DOHH2 (cell line): ENCODE results near the gene SMARCA2.

Experiments used
- H3F3A ChIP-seq: fragments of 200-600 bp; sonication (generic), shearing (Covaris generic); 2 replicates; pipeline ENCODE4 v1.6.0; 2016; ENCODE audit warnings: antibody characterized with exemption, mild to moderate bottlenecking; ENCODE audit not compliant: control insufficient read depth, insufficient read depth
- H3K27ac ChIP-seq: fragments of 200-600 bp; sonication (generic); 2 replicates; pipeline ENCODE4 v1.5.1; 2014; ENCODE audit warnings: low read depth, mild to moderate bottlenecking, low read length, moderate library complexity
- H3K27me3 ChIP-seq: fragments of 200-600 bp; sonication (generic); 2 replicates; pipeline ENCODE4 v1.6.1; 2014; ENCODE audit warnings: mild to moderate bottlenecking, low read length, mixed read lengths; ENCODE audit not compliant: control insufficient read depth
- H3K36me3 ChIP-seq: fragments of 200-600 bp; sonication (generic); 2 replicates; pipeline ENCODE4 v1.6.1; 2014; ENCODE audit warnings: mild to moderate bottlenecking, low read length, moderate library complexity, mixed read lengths; ENCODE audit not compliant: control insufficient read depth
- H3K4me1 ChIP-seq: fragments of 200-600 bp; sonication (generic); 2 replicates; pipeline ENCODE4 v1.6.1; 2014; ENCODE audit warnings: mild to moderate bottlenecking, low read length, mixed read lengths; ENCODE audit not compliant: control insufficient read depth
- H3K4me2 ChIP-seq: fragments of 200-600 bp; sonication (generic); 2 replicates; pipeline ENCODE4 v1.6.0; 2014; ENCODE audit warnings: mild to moderate bottlenecking, low read length, moderate library complexity
- H3K4me3 ChIP-seq: fragments of 200-600 bp; sonication (generic); 2 replicates; pipeline ENCODE4 v1.5.1; 2014; ENCODE audit warnings: mild to moderate bottlenecking, low read length, mixed read lengths
- H3K79me2 ChIP-seq: fragments of 200-600 bp; sonication (generic); 2 replicates; pipeline ENCODE4 v1.6.1; 2014; ENCODE audit warnings: mild to moderate bottlenecking, low read length, mixed read lengths; ENCODE audit not compliant: control insufficient read depth
- H3K9me2 ChIP-seq: fragments of 200-600 bp; sonication (generic); replicated peaks from 2 replicates; pipeline ENCODE4 v1.6.1; 2014; ENCODE audit warnings: mild to moderate bottlenecking, low read length, mixed read lengths; ENCODE audit not compliant: control insufficient read depth
- H3K9me3 ChIP-seq: fragments of 200-600 bp; sonication (generic); 2 replicates; pipeline ENCODE4 v1.6.1; 2014; ENCODE audit warnings: antibody characterized with exemption, low read length, mixed read lengths; ENCODE audit not compliant: control insufficient read depth, insufficient read depth
- H4K20me1 ChIP-seq: fragments of 200-600 bp; sonication (generic); 2 replicates; pipeline ENCODE4 v1.6.0; 2014; ENCODE audit warnings: low read depth, mild to moderate bottlenecking, antibody characterized with exemption, low read length, moderate library complexity; ENCODE audit not compliant: control insufficient read depth, insufficient read depth
- EZH2phosphoT487 ChIP-seq: fragments of 200-600 bp; sonication (generic); IDR thresholded peaks from 2 replicates; pipeline ENCODE4 v1.6.1; 2017; ENCODE audit warnings: borderline replicate concordance, mild to moderate bottlenecking, antibody characterized with exemption, low read length, moderate library complexity, mixed read lengths
- TF ChIP-seq, protein P1 (sequence below): fragments of 200-600 bp; sonication (generic); IDR thresholded peaks from one replicate; pipeline ENCODE4 v1.5.1; 2014; ENCODE audit warnings: antibody characterized with exemption, mild to moderate bottlenecking, low read depth, low read length; ENCODE audit not compliant: poor library complexity, severe bottlenecking

Gene SMARCA2

GRCh38 chr9:2229109-2229721 lies 214.1 kb downstream of the SMARCA2 start:
- Histone ChIP-seq H3K79me2 (no peaks in the 10 kb centered on the region), H3F3A (peaks cover 2% of the 10 kb centered on the region; the same call in 1 of the 2 replicates), H3K4me2 (peak overlapping the region; percentile 65), H3K36me3 (no peaks in the 10 kb centered on the region), H3K4me3 (peak overlapping the region; percentile 39), H4K20me1 (no peaks in the 10 kb centered on the region), H3K9me3 (no peaks in the 10 kb centered on the region), H3K27me3 (no peaks in the 10 kb centered on the region), H3K27ac (peak overlapping the region; percentile 41), H3K4me1 (peaks cover 32% of the 10 kb centered on the region), H3K9me2 (no peaks in the 10 kb centered on the region)
- TF ChIP-seq, protein P1, sequence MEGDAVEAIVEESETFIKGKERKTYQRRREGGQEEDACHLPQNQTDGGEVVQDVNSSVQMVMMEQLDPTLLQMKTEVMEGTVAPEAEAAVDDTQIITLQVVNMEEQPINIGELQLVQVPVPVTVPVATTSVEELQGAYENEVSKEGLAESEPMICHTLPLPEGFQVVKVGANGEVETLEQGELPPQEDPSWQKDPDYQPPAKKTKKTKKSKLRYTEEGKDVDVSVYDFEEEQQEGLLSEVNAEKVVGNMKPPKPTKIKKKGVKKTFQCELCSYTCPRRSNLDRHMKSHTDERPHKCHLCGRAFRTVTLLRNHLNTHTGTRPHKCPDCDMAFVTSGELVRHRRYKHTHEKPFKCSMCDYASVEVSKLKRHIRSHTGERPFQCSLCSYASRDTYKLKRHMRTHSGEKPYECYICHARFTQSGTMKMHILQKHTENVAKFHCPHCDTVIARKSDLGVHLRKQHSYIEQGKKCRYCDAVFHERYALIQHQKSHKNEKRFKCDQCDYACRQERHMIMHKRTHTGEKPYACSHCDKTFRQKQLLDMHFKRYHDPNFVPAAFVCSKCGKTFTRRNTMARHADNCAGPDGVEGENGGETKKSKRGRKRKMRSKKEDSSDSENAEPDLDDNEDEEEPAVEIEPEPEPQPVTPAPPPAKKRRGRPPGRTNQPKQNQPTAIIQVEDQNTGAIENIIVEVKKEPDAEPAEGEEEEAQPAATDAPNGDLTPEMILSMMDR = no peak
- TF ChIP-seq EZH2phosphoT487 = no peak

- H3K27me3 ChIP-seq = no peaks in the 10 kb centered on the region
- no peak overlapping the region for H3K4me2 ChIP-seq
- no peak overlapping the region for H3K27ac ChIP-seq
- no peaks in the 10 kb centered on the region for H4K20me1 ChIP-seq
- H3K36me3 ChIP-seq = no peaks in the 10 kb centered on the region
- TF ChIP-seq, protein P1 = no peak
- TF ChIP-seq EZH2phosphoT487 = no peak
- no peak overlapping the region for H3K4me3 ChIP-seq
- no peaks in the 10 kb centered on the region for H3K9me3 ChIP-seq
- no peaks in the 10 kb centered on the region for H3K79me2 ChIP-seq
- peaks cover 2% of the 10 kb centered on the region; the same call in 1 of the 2 replicates for H3F3A ChIP-seq
- peaks cover 32% of the 10 kb centered on the region for H3K4me1 ChIP-seq
- H3K9me2 ChIP-seq = no peaks in the 10 kb centered on the region
These were observed 215.2 kb downstream of the SMARCA2 start for GRCh38 chr9:2230362-2230761.

GRCh38 chr9:2231101-2231500 lies 216.0 kb downstream of the SMARCA2 start:
- TF ChIP-seq EZH2phosphoT487 = no peak
- TF ChIP-seq, protein P1 = no peak

DNA sequence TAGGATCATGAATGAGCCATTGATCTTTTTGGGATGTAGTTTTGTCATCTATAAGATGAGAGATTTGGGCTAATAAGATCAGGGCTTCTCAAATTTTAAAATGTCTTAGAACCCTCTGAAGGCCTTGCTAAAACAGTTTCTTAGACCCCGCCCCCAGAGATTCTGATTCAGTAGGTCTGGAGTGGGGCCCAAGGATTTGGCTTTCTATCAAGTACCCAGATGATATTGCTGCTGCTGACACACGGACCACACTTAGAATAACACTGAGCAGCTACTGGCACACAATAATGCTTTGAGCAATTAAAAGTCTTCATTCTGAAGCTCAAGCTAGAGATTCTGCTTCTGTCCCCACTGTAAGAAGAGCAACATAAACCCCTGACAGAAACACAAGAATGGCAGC lies 216.7 kb downstream of the SMARCA2 start:
- H3K9me3 ChIP-seq = no peaks in the 10 kb centered on the region
- H3K79me2 ChIP-seq = no peaks in the 10 kb centered on the region
- H3F3A ChIP-seq = peaks cover 2% of the 10 kb centered on the region; the same call in 1 of the 2 replicates
- no peak overlapping the region for H3K4me2 ChIP-seq
- H3K36me3 ChIP-seq = no peaks in the 10 kb centered on the region
- H3K9me2 ChIP-seq = no peaks in the 10 kb centered on the region
- H4K20me1 ChIP-seq = no peaks in the 10 kb centered on the region
- no peak overlapping the region for H3K27ac ChIP-seq
- H3K27me3 ChIP-seq = no peaks in the 10 kb centered on the region
- peaks cover 32% of the 10 kb centered on the region for H3K4me1 ChIP-seq
- H3K4me3 ChIP-seq = no peak overlapping the region
- TF ChIP-seq, protein P1 = no peak
- no peak for TF ChIP-seq EZH2phosphoT487

More at GRCh38 chr9:2231101-2231500, 216.0 kb downstream of the SMARCA2 start:
- H3K36me3 ChIP-seq = no peaks in the 10 kb centered on the region
- peaks cover 2% of the 10 kb centered on the region; the same call in 1 of the 2 replicates for H3F3A ChIP-seq
- H3K4me1 ChIP-seq = peaks cover 32% of the 10 kb centered on the region
- no peak overlapping the region for H3K4me3 ChIP-seq
- no peaks in the 10 kb centered on the region for H4K20me1 ChIP-seq
- H3K9me3 ChIP-seq = no peaks in the 10 kb centered on the region
- no peaks in the 10 kb centered on the region for H3K9me2 ChIP-seq
- H3K4me2 ChIP-seq = no peak overlapping the region
- no peaks in the 10 kb centered on the region for H3K79me2 ChIP-seq
- H3K27me3 ChIP-seq = no peaks in the 10 kb centered on the region
- H3K27ac ChIP-seq = no peak overlapping the region
